GM19463 (cell line): ENCODE results near the gene EML5.

Experiments used
- ATAC-seq: cut with Tn5 transposase; IDR thresholded peaks from one replicate; pipeline ENCODE4 v1.9.1; 2021; ENCODE audit warnings: mild to moderate bottlenecking, moderate library complexity; ENCODE audit not compliant: unreplicated experiment

The EML5 gene

GRCh38 chr14:88621100-88621499 is 171.7 kb downstream of the EML5 start:
- no peak for ATAC-seq

GRCh38 chr14:88618476-88618875 is 174.3 kb downstream of the EML5 start:
- no peak for ATAC-seq

GRCh38 chr14:88617479-88617878 is 175.3 kb downstream of the EML5 start:
- ATAC-seq, result no peak

- ATAC-seq, result no peak
These were observed 176.1 kb downstream of the EML5 start for GRCh38 chr14:88616697-88617096.

- ATAC-seq, result peak; percentile 35
These were observed 178.4 kb downstream of the EML5 start for GRCh38 chr14:88614218-88614907.

- ATAC-seq, result peak; percentile 61
These were observed 179.2 kb downstream of the EML5 start for GRCh38 chr14:88613552-88614010.

- ATAC-seq, result no peak
These were observed 179.8 kb downstream of the EML5 start for GRCh38 chr14:88612981-88613380.

- ATAC-seq, result no peak
These were observed 180.9 kb downstream of the EML5 start for GRCh38 chr14:88611878-88612277.

GRCh38 chr14:88607829-88608228 is 184.9 kb downstream of the EML5 start:
- no peak for ATAC-seq

GRCh38 chr14:88605594-88605993 is 187.2 kb downstream of the EML5 start:
- ATAC-seq, result no peak

GRCh38 chr14:88604212-88604611 is 188.5 kb downstream of the EML5 start:
- no peak for ATAC-seq

GRCh38 chr14:88599761-88600439 is 192.9 kb downstream of the EML5 start:
- peak; percentile 88 for ATAC-seq

- ATAC-seq, result peak; percentile 25
These were observed 193.4 kb downstream of the EML5 start for GRCh38 chr14:88599326-88599725.

- no peak for ATAC-seq
These were observed 194.6 kb downstream of the EML5 start for GRCh38 chr14:88598097-88598675.

- ATAC-seq, result no peak
These were observed 195.2 kb downstream of the EML5 start for GRCh38 chr14:88597601-88598000.

GRCh38 chr14:88597038-88597437 is 195.7 kb downstream of the EML5 start:
- ATAC-seq, result no peak

GRCh38 chr14:88592031-88592430 is 200.7 kb downstream of the EML5 start:
- ATAC-seq, result no peak

GRCh38 chr14:88590173-88590572 is 202.6 kb downstream of the EML5 start:
- no peak for ATAC-seq

GRCh38 chr14:88588081-88588480 is 204.7 kb downstream of the EML5 start:
- no peak for ATAC-seq

GRCh38 chr14:88584451-88584850 is 208.3 kb downstream of the EML5 start:
- no peak for ATAC-seq

- ATAC-seq, result no peak
These were observed 216.5 kb downstream of the EML5 start for GRCh38 chr14:88576222-88576621.

- no peak for ATAC-seq
These were observed 220.6 kb downstream of the EML5 start for GRCh38 chr14:88572117-88572516.
